C4-2B (cell line): Measurements from ENCODE around the gene RFNG.

Experiments
- CTCF ChIP-seq: fragments of 450-650 bp; conservative IDR thresholded peaks from 2 replicates; pipeline ENCODE4 v1.5.1; 2017; ENCODE audit warnings: mild to moderate bottlenecking
- ZFX ChIP-seq: fragments of 450-650 bp; IDR thresholded peaks from 2 replicates; pipeline ENCODE4 v1.6.1; 2017

GRCh38 chr17:82092995-82093751 is 41.6 kb upstream of the RFNG start:
- TF ChIP-seq CTCF: no peak
- no peak for TF ChIP-seq ZFX
